GM12874 (cell line): Measurements from ENCODE around the gene KLK1.

Source experiments
- CTCF ChIP-seq: IDR thresholded peaks from 2 replicates; pipeline ENCODE4 v1.5.1; 2011; ENCODE audit warnings: low read depth, mild to moderate bottlenecking, control low read depth, low read length, moderate library complexity; ENCODE audit not compliant: insufficient read depth

The KLK1 gene

GRCh38 chr19:50779504-50780457, 43.8 kb downstream of the KLK1 start:
- no peak for TF ChIP-seq CTCF

- no peak for TF ChIP-seq CTCF
These were observed 44.6 kb downstream of the KLK1 start for GRCh38 chr19:50778906-50779430.

- TF ChIP-seq CTCF = no peak
These were observed 45.7 kb downstream of the KLK1 start for GRCh38 chr19:50777830-50778303.

GRCh38 chr19:50777261-50777660, 46.3 kb downstream of the KLK1 start:
- no peak for TF ChIP-seq CTCF

- TF ChIP-seq CTCF = no peak
These were observed 47.5 kb downstream of the KLK1 start for GRCh38 chr19:50776131-50776530.

GRCh38 chr19:50772476-50772875, 51.1 kb downstream of the KLK1 start:
- TF ChIP-seq CTCF = no peak

- TF ChIP-seq CTCF = no peak
These were observed 52.7 kb downstream of the KLK1 start for GRCh38 chr19:50770888-50771287.
